HCT116 (cell line): ENCODE measurements around the gene CFAP92. TPM values are rescaled to one million over a fixed set of nuclear protein-coding genes. Genes with fewer than 3 reads are reported as not detected.

Source experiments
- ATAC-seq: fragments of 200-7000 bp; cut with Tn5 transposase; 2 replicates; pipeline ENCODE4 v1.9.1; 2020; ENCODE audit warnings: mild to moderate bottlenecking, moderate library complexity
- BruUV-seq: library from RNA; stranded (reverse); fragments of 400-500 nt; replicated peaks from 2 replicates; lab custom pipeline; 2021; lab: Mats Ljungman, UMichigan
- CTCF ChIA-PET: fragments of 300-600 bp; sonication (Branson Sonifier 250); formaldehyde crosslinking; loops from one replicate; lab custom pipeline; 2021; ENCODE audit warnings: antibody characterized with exemption; lab: Charles Lee
- POLR2A ChIA-PET: fragments of 300-600, 350-600 bp; sonication (Branson Sonifier 250); formaldehyde crosslinking; loops from one replicate; lab custom pipeline; 2021; ENCODE audit warnings: antibody characterized with exemption; lab: Charles Lee
- RAD21 ChIA-PET, 2 experiments: fragments of 300-600 bp; sonication (Branson Sonifier 250); formaldehyde crosslinking; loops; one replicate each; lab custom pipeline; 2023; ENCODE audit warnings: low total read pairs in 2 of 2; ENCODE audit not compliant: uncharacterized antibody in 2 of 2, unreplicated experiment in 2 of 2, low non-redundant PET in 1 of 2; lab: Charles Lee
- DNase-seq: peaks from one replicate; pipeline ENCODE4 v3.0.0-alpha.2; 2010; ENCODE audit warnings: low read depth, low spot score
- H2AFZ ChIP-seq: fragments of 200-600 bp; shearing (Covaris generic), sonication (generic); 2 replicates; pipeline ENCODE4 v1.6.1; 2017; ENCODE audit warnings: low read depth, mixed run types, mixed read lengths, antibody characterized with exemption, low read length; ENCODE audit not compliant: poor library complexity, severe bottlenecking
- H3K27ac ChIP-seq: 2 replicates; pipeline ENCODE4 v1.5.1; 2012; ENCODE audit warnings: low read depth, low read length
- H3K27me3 ChIP-seq: fragments of 200-600 bp; sonication (generic); 2 replicates; pipeline ENCODE4 v1.6.1; 2016; ENCODE audit warnings: mixed run types, low read length, mixed read lengths; ENCODE audit not compliant: insufficient read depth
- H3K36me3 ChIP-seq, 2 experiments: fragments of 200-500 bp in 1 of 2; fragments of 200-600 bp in 1 of 2; sonication (Bioruptor generic) in 1 of 2; sonication (generic) in 1 of 2; 2 replicates each; pipeline versions ENCODE4 v1.5.1 to v1.6.1; 2014 to 2016; ENCODE audit warnings: low read length in 2 of 2, inconsistent platforms in 1 of 2, mixed read lengths in 1 of 2, mixed run types in 1 of 2; ENCODE audit not compliant: insufficient read depth in 2 of 2, control insufficient read depth in 1 of 2
- H3K4me1 ChIP-seq, 2 experiments: fragments of 200-600 bp in 1 of 2; sonication (generic) in 1 of 2; 2 replicates each; pipeline versions ENCODE4 v1.5.1 to v1.6.1; 2012 to 2017; ENCODE audit warnings: low read length in 2 of 2, inconsistent platforms in 1 of 2, mild to moderate bottlenecking in 1 of 2, mixed read lengths in 1 of 2, mixed run types in 1 of 2, moderate library complexity in 1 of 2; ENCODE audit not compliant: insufficient read depth in 2 of 2, control insufficient read depth in 1 of 2
- H3K4me2 ChIP-seq: fragments of 200-600 bp; sonication (generic); 2 replicates; pipeline ENCODE4 v1.6.1; 2017; ENCODE audit warnings: mixed run types, low read length, mixed read lengths
- H3K4me3 ChIP-seq, 2 experiments: fragments of 200-600 bp in 1 of 2; sonication (generic) in 1 of 2; replicated peaks in 1 of 2; 2 replicates each; pipeline ENCODE4 v1.5.1; 2011 to 2016; ENCODE audit warnings: low read length in 2 of 2, control low read depth in 1 of 2, low read depth in 1 of 2, mild to moderate bottlenecking in 1 of 2, mixed read lengths in 1 of 2, mixed run types in 1 of 2
- H3K79me2 ChIP-seq: fragments of 200-600 bp; sonication (generic); 2 replicates; pipeline ENCODE4 v1.6.1; 2017; ENCODE audit warnings: mild to moderate bottlenecking, mixed run types, low read length, moderate library complexity, mixed read lengths; ENCODE audit not compliant: insufficient read depth
- H3K9ac ChIP-seq: fragments of 200-600 bp; sonication (generic); 2 replicates; pipeline ENCODE4 v1.6.1; 2016; ENCODE audit warnings: low read length, mixed read lengths
- H3K9me2 ChIP-seq: fragments of 200-600 bp; sonication (generic), shearing (Covaris generic); 2 replicates; pipeline ENCODE4 v1.6.1; 2017; ENCODE audit warnings: mixed run types, mild to moderate bottlenecking, moderate library complexity; ENCODE audit not compliant: insufficient read depth
- H3K9me3 ChIP-seq, 2 experiments: fragments of 200-500 bp in 1 of 2; fragments of 200-600 bp in 1 of 2; sonication (Bioruptor generic) in 1 of 2; sonication (generic) in 1 of 2; 2 replicates each; pipeline ENCODE4 v1.6.1; 2014 to 2017; ENCODE audit warnings: low read length in 2 of 2, mixed read lengths in 2 of 2, inconsistent platforms in 1 of 2, low read depth in 1 of 2, mild to moderate bottlenecking in 1 of 2, mixed run types in 1 of 2, moderate library complexity in 1 of 2; ENCODE audit not compliant: control insufficient read depth in 1 of 2, insufficient read depth in 1 of 2
- H4K20me1 ChIP-seq: fragments of 200-600 bp; sonication (generic), shearing (Covaris generic); 2 replicates; pipeline ENCODE4 v1.6.1; 2017; ENCODE audit warnings: mixed run types, mild to moderate bottlenecking, moderate library complexity; ENCODE audit not compliant: insufficient read depth
- CBX3 ChIP-seq: IDR thresholded peaks from 2 replicates; pipeline ENCODE4 v1.6.1; 2012; ENCODE audit warnings: low read depth
- EZH2 ChIP-seq: fragments of 200-600 bp; sonication (generic); IDR thresholded peaks from 2 replicates; pipeline ENCODE4 v1.6.1; 2017; ENCODE audit warnings: antibody characterized with exemption, mixed run types
- JUND ChIP-seq: IDR thresholded peaks from 2 replicates; pipeline ENCODE4 v1.6.1; 2012
- POLR2AphosphoS5 ChIP-seq: IDR thresholded peaks from 2 replicates; pipeline ENCODE4 v1.6.1; 2011; ENCODE audit warnings: mild to moderate bottlenecking, low read depth, low read length, moderate library complexity
- RAD21 ChIP-seq: IDR thresholded peaks from 2 replicates; pipeline ENCODE4 v1.6.1; 2012; ENCODE audit warnings: low read depth, mild to moderate bottlenecking
- SP1 ChIP-seq: IDR thresholded peaks from 2 replicates; pipeline ENCODE4 v1.6.1; 2012; ENCODE audit warnings: low read depth
- SRF ChIP-seq: IDR thresholded peaks from 2 replicates; pipeline ENCODE4 v1.6.1; 2012; ENCODE audit warnings: low read depth
- YY1 ChIP-seq: IDR thresholded peaks from 2 replicates; pipeline ENCODE4 v1.6.1; 2011; ENCODE audit warnings: low read length, low read depth, moderate library complexity, mild to moderate bottlenecking; ENCODE audit not compliant: insufficient replicate concordance; ENCODE audit errors: extremely low read depth
- ZFX ChIP-seq: fragments of 450-650 bp; IDR thresholded peaks from 2 replicates; pipeline ENCODE4 v1.6.1; 2017
- ZNF274 ChIP-seq: fragments of 200-500 bp; sonication (Bioruptor generic); IDR thresholded peaks from 2 replicates; pipeline ENCODE4 v1.6.1; 2014; ENCODE audit warnings: mild to moderate bottlenecking, low read depth, low read length, inconsistent platforms
- intact Hi-C: fragments of 100-400 bp; cut with micrococcal nuclease; formaldehyde crosslinking; loops from 2 replicates; pipeline ENCODE4 v1.10.0; 2022
- total RNA-seq: library from RNA; stranded (reverse); gene quantifications from one replicate; pipeline ENCODE4 v1.2.1, GENCODE V29; 2021; ENCODE audit not compliant: unreplicated experiment
- TF ChIP-seq, protein P1 (sequence below): IDR thresholded peaks from 2 replicates; pipeline ENCODE4 v1.6.1; 2012; ENCODE audit warnings: low read depth
- TF ChIP-seq, protein P2 (sequence below), 3 experiments: fragments of 200-600 bp in 1 of 3; sonication (generic) in 1 of 3; IDR thresholded peaks in 2 of 3; conservative IDR thresholded peaks in 1 of 3; 2 replicates each; pipeline ENCODE4 v1.5.1; 2012 to 2017; ENCODE audit warnings: low read depth in 2 of 3, low read length in 2 of 3, antibody characterized with exemption in 1 of 3, borderline replicate concordance in 1 of 3, control low read depth in 1 of 3, mild to moderate bottlenecking in 1 of 3, mixed read lengths in 1 of 3, mixed run types in 1 of 3, moderate library complexity in 1 of 3; ENCODE audit not compliant: insufficient read depth in 1 of 3
- TF ChIP-seq, protein P3 (sequence below): IDR thresholded peaks from 2 replicates; pipeline ENCODE4 v1.6.1; 2012

Gene CFAP92
- total RNA-seq, 1 experiment from 2014 or later: 3.6 TPM

DNA sequence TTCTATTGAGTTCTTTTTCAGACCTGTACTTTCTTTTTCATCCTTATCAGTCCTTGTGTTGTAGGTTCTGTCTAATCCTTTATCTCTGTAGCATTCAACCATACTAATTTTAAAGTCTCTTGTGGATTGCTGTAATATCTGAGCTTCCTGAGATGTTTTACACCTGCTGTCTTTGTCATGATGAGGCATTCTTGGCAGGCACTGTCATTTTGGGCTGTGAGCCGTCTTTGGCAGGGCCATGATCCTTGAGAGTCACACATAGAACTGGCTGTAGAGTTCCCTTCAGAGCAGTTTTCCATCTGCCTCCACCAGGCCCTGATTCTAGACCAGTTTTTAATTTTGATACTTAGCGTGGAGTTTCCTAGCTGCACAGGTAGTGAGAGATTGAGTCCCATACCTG lies 13.9 kb upstream of the CFAP92 start:
- Histone ChIP-seq H3K27ac (no peak overlapping the region), H3K9me2 (no peaks in the 10 kb centered on the region), H3K36me3 (no peaks in the 10 kb centered on the region), H2AFZ (no peak overlapping the region), H3K79me2 (no peaks in the 10 kb centered on the region), H3K27me3 (no peaks in the 10 kb centered on the region), H3K9me3 (no peaks in the 10 kb centered on the region), H3K4me1 (peaks cover 11 to 17% of the 10 kb centered on the region in 2 experiments; a peak in 3 of 4 replicates), H3K4me3 (no peak overlapping the region), H3K4me2 (no peak overlapping the region), H3K9ac (no peak overlapping the region)
- no peak for ATAC-seq
- intact Hi-C loops: no loop called here
- ChIA-PET CTCF (no interaction called here), RAD21 (no interaction called here), POLR2A (no interaction called here)
- BruUV-seq: no TSS peak
- no peak for DNase-seq
- TF ChIP-seq EZH2: no peak
- TF ChIP-seq YY1: no peak
- TF ChIP-seq ZNF274: no peak
- TF ChIP-seq, all 23 proteins: peak for 0
- no peaks in the 10 kb centered on the region for H4K20me1 ChIP-seq

DNA sequence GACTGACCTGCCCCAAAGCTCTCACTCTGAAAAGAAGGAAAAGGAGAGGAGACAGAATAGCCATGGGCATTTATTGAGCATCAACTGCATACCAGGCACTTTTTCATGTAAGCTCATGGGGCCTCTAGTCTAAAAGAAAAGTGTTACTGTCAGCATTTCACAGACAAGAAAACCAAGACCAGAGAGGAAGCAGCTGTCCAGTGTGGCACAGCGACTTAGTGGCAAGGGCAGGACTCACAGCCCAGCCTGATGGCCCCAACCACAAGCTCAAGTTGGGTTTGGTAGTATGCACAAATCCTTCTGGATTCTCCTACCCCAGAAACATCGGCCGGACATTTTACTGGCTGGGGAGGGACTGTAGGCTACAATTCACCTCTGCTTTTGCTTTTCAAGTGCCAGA lies 13.0 kb upstream of the CFAP92 start:
- BruUV-seq: no TSS peak
- RAD21 ChIA-PET: no interaction called here

More for the DNA sequence above, 13.0 kb upstream of the CFAP92 start:
- H3K9ac ChIP-seq: no peak overlapping the region
- H3K27ac ChIP-seq: no peak overlapping the region
- H3K4me1 ChIP-seq: peaks cover 11 to 18% of the 10 kb centered on the region in 2 experiments; a peak in 3 of 4 replicates
- H4K20me1 ChIP-seq: no peaks in the 10 kb centered on the region
- TF ChIP-seq YY1: no peak
- no peak for TF ChIP-seq SRF
- TF ChIP-seq, protein P1, sequence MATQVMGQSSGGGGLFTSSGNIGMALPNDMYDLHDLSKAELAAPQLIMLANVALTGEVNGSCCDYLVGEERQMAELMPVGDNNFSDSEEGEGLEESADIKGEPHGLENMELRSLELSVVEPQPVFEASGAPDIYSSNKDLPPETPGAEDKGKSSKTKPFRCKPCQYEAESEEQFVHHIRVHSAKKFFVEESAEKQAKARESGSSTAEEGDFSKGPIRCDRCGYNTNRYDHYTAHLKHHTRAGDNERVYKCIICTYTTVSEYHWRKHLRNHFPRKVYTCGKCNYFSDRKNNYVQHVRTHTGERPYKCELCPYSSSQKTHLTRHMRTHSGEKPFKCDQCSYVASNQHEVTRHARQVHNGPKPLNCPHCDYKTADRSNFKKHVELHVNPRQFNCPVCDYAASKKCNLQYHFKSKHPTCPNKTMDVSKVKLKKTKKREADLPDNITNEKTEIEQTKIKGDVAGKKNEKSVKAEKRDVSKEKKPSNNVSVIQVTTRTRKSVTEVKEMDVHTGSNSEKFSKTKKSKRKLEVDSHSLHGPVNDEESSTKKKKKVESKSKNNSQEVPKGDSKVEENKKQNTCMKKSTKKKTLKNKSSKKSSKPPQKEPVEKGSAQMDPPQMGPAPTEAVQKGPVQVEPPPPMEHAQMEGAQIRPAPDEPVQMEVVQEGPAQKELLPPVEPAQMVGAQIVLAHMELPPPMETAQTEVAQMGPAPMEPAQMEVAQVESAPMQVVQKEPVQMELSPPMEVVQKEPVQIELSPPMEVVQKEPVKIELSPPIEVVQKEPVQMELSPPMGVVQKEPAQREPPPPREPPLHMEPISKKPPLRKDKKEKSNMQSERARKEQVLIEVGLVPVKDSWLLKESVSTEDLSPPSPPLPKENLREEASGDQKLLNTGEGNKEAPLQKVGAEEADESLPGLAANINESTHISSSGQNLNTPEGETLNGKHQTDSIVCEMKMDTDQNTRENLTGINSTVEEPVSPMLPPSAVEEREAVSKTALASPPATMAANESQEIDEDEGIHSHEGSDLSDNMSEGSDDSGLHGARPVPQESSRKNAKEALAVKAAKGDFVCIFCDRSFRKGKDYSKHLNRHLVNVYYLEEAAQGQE: no peak
- no peak for TF ChIP-seq SP1
- TF ChIP-seq JUND: no peak
- TF ChIP-seq EZH2: no peak
- TF ChIP-seq, protein P2, sequence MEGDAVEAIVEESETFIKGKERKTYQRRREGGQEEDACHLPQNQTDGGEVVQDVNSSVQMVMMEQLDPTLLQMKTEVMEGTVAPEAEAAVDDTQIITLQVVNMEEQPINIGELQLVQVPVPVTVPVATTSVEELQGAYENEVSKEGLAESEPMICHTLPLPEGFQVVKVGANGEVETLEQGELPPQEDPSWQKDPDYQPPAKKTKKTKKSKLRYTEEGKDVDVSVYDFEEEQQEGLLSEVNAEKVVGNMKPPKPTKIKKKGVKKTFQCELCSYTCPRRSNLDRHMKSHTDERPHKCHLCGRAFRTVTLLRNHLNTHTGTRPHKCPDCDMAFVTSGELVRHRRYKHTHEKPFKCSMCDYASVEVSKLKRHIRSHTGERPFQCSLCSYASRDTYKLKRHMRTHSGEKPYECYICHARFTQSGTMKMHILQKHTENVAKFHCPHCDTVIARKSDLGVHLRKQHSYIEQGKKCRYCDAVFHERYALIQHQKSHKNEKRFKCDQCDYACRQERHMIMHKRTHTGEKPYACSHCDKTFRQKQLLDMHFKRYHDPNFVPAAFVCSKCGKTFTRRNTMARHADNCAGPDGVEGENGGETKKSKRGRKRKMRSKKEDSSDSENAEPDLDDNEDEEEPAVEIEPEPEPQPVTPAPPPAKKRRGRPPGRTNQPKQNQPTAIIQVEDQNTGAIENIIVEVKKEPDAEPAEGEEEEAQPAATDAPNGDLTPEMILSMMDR (IDR thresholded peaks at IDR 0.05 in 2 of 3, conservative IDR thresholded peaks at IDR 0.05 in 1 of 3; ENCODE audit: borderline replicate concordance in 1 of 3, insufficient read depth in 1 of 3, low read depth in 2 of 3, low read length in 2 of 3): no peak
- TF ChIP-seq, protein P3, sequence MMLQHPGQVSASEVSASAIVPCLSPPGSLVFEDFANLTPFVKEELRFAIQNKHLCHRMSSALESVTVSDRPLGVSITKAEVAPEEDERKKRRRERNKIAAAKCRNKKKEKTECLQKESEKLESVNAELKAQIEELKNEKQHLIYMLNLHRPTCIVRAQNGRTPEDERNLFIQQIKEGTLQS: no peak
- TF ChIP-seq RAD21: no peak
- no peak for TF ChIP-seq POLR2AphosphoS5
- no peak for TF ChIP-seq ZFX
- no peak for TF ChIP-seq ZNF274
- TF ChIP-seq CBX3: no peak
- no peaks in the 10 kb centered on the region for H3K36me3 ChIP-seq
- H3K4me3 ChIP-seq: no peak overlapping the region
- POLR2A ChIA-PET: no interaction called here
- intact Hi-C loops: no loop called here
- H3K9me2 ChIP-seq: no peaks in the 10 kb centered on the region
- no peaks in the 10 kb centered on the region for H3K9me3 ChIP-seq
- no peak for ATAC-seq
- H3K79me2 ChIP-seq: no peaks in the 10 kb centered on the region
- no peak overlapping the region for H3K4me2 ChIP-seq
- DNase-seq: no peak
- H3K27me3 ChIP-seq: no peaks in the 10 kb centered on the region
- H2AFZ ChIP-seq: no peak overlapping the region
- CTCF ChIA-PET: interaction anchor here (0.8 kb wide), 1 partner anchor 10 kb away, joined by 4 read pairs; no protein-coding TSS in a partner anchor
